GM21576 (cell line): ENCODE data around the gene GPC1.

Experiments used
- ATAC-seq: cut with Tn5 transposase; IDR thresholded peaks from one replicate; pipeline ENCODE4 v1.9.1; 2021; ENCODE audit warnings: mild to moderate bottlenecking, moderate library complexity; ENCODE audit not compliant: unreplicated experiment

GPC1 gene

GRCh38 chr2:240441993-240442411, 6.5 kb downstream of the GPC1 start:
- no peak for ATAC-seq

- no peak for ATAC-seq
These were observed 7.6 kb downstream of the GPC1 start for GRCh38 chr2:240442891-240443715.

DNA sequence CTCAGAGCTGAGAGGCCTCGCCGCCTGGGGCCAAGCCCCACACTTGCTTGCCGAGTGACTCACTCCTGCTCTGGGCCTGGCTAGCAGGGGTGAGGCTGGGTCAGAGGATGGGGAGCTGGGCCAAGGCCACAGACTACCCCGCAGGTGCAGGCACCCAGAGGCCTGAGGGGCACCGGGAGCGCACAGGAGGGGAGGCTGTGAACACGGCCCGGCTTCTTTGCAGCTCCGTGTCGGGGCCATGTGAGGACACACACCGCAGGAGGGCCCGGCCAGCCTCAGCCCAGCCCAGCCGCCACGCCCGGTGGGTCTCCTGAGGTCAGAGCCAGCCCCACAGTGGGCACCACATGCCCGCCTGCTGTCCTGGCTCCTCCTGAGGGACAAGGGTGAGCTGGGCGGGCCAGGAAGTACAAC, 8.4 kb downstream of the GPC1 start:
- no peak for ATAC-seq

DNA sequence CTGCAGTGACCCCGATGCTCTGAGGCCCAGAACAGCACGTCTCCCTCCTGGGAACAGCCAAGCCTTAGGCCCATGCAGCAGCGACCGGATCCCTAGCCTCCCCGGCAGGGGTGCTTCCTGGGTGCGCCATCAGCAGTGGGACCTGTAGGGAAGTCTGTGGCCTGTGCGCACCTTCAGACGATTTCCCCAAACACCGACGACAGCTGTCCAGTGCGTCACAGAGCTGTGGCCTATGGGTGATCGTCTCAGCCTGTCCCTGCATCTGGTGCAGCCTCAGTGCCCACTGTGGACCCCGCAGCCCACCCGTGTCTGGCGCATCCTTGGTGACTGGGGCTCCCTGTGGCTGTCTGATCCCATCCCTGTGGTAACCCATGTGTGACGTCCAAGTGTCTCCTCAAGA, 9.0 kb downstream of the GPC1 start:
- ATAC-seq, result no peak

- ATAC-seq, result no peak
These were observed 10.6 kb downstream of the GPC1 start for GRCh38 chr2:240445961-240446663.

GRCh38 chr2:240446664-240447175, 11.3 kb downstream of the GPC1 start:
- ATAC-seq, result no peak

DNA sequence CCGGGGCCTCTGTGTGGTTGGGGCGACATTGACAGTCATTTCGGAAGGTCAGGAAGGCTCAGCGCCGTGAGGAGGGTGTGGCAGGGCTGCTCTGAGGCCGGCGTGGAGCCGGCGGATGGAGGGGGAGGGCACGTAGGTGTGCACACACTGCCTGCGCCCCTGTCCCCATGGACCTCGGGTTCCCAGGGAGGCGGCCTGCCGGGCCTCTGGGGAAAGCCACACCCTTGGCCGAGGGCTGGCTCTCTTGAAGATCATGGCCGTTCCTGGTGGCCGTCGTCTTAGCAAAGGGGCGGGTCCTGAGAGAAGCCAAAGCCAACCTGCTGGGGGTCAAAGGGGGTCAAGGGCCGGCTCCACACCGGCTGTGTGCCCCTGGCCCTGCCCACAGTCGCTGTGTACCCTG, 11.9 kb downstream of the GPC1 start:
- no peak for ATAC-seq

GRCh38 chr2:240447934-240448333, 12.5 kb downstream of the GPC1 start:
- ATAC-seq, result no peak

GRCh38 chr2:240448387-240449274, 13.2 kb downstream of the GPC1 start:
- ATAC-seq, result no peak

GRCh38 chr2:240449764-240450531, 14.5 kb downstream of the GPC1 start:
- ATAC-seq, result no peak

- no peak for ATAC-seq
These were observed 15.2 kb downstream of the GPC1 start for GRCh38 chr2:240450532-240451107.

DNA sequence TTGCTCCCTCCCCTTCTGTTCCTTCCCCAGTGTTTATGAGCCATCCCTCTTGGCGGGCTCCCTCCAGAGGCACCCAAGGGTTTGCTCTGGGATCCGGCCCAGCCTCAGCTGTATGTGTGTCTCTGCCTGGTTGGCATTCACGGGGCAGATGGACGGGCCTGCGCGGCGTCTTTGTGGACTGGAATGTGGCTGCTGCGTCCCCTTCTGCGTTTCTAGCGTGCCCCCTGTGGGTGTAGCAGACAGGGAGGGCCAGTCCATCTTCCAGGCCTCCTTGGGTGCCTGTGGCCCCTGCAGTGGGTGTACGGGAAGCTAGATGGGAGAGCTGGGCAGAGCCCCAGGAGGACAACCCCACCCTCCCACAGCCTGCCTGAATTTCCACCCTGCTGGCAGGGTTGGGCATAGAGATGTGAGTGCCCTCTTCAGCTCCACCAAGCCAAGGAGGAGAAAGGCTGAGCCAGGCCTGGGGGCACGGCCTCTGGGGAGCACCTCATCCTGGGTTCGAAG, 15.7 kb downstream of the GPC1 start:
- ATAC-seq, result no peak

DNA sequence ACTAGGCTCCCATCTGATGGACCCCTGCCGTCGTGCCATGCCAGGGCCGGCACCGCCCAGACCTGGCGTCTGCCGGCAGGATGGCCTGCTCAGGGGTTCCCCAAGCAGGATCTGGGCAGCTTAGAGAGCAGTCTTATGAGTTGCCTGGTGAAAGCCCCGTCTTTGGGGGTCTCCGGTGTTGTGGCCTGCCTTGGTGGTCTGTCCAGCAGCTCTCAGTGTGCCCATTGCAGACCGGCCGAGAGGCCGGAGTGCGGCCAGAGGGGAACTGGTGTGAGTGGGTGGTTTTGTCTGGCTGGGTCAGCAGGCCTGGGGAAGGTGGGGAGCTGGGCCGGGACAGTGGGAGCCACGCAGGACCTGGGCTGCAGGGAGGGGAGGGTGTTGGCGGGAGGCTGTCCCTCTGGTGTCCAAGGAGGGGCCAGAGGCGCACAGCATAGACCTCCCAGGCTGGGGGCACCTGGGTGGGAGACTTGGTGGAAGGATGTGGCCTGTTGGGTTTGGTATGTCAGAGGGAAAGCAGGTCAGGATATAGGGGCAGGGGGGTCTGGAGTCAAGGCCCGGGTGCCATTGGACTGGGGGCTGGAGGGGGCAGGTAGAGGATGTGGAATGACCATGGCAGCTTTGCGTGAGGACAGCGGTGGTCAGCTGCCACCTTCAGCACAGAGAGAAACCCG, 16.5 kb downstream of the GPC1 start:
- ATAC-seq, result no peak

GRCh38 chr2:240452462-240453256, 17.2 kb downstream of the GPC1 start:
- no peak for ATAC-seq

DNA sequence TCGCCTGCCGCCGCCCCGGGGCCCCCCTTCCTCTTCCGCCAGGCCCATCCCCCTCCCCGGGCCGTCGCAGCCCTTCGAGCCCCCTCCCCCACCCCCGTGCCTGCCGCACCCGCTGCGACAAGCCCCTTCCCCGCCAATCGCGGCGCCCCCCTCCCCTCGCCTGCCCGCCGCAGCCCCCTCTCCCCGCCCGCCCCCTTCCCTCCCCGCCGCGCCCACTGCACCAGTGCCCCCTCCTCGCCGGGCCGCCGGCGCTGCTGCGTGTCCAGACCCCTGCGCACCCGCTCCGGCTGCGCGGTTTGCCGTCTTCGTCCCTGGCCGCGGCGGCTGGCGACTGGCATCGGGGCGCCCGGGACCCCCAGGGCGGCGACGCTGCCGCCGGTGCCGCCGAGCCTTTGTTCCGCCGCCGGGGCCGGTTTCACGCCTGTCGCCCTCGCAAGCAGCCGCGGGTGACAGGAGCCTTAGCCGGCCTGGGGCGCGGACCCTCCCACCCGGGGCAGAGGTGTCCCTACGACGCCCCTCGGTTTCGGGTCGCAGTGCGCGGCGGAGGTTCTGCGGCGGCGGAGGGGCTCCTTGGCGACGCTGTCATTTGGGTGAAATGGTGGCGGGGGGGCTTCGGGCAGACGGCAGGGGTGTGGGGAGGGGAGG, 18.1 kb downstream of the GPC1 start:
- ATAC-seq, result no peak

DNA sequence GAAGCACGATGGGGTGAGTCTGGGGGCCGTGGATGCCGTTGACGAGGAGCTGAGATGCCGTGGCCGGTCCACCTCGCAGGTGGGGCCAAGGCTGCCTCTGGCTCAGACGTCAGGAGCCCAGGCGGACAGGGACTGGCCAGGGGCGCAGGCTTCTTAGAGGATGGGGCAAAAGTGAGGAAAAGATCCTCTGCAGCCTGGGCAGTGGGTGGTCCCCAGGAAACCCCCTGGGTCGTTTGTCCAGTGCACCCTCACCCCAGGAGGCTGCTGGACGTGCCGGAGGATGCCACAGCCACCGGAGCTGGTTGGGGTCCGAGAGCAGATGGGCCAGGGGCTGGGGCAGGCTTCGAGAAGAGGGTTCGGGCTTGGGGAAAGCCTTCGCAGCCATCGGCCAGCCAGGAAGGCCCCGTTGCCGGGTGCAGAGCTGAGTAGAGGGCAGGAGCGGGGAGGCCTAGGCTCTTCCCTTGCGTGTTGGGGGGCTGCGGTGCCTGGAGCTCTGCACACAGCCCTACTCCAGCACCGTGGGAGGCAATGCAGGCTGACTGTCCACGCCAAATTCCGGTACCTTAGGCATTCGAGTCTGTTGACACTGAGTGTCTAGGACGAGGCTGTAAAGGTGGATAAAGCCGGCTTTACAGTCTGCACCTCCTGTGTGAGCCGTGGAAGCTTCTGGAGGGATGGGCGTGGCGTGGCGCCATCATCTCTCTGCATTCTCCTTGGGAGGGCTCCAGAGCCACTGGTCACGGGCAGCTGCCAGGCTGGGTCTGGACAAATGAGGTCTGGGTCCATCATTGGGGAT, 18.8 kb downstream of the GPC1 start:
- ATAC-seq, result no peak

DNA sequence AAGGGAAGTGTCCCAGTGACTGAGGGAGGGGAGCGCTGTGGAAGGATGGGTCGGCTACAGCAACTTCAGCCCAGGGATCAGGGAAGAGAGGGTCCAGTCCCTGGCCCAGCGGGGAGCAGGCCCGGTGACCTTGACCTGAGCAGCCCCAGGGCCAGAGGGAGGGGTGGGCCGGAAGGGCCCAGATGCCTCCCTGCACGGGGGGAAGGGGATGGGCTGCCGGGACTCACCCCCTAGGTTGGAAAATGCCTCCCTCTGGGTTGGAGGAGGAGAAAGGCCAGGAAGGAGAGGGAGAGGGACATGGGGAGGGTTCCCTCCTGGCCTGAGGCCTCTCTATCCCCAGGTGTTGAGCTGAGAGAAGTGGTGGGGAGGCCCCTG, 19.8 kb downstream of the GPC1 start:
- no peak for ATAC-seq
